Measurements from ENCODE around the gene UHRF1. TPM values are rescaled to one million over a fixed set of nuclear protein-coding genes. Genes with fewer than 3 reads are reported as not detected.

UHRF1 gene
- total and polyA plus RNA-seq, 2 of the 4 experiments (the other 2 are of a cell fraction), result 47.4 to 57.4 TPM

DNA sequence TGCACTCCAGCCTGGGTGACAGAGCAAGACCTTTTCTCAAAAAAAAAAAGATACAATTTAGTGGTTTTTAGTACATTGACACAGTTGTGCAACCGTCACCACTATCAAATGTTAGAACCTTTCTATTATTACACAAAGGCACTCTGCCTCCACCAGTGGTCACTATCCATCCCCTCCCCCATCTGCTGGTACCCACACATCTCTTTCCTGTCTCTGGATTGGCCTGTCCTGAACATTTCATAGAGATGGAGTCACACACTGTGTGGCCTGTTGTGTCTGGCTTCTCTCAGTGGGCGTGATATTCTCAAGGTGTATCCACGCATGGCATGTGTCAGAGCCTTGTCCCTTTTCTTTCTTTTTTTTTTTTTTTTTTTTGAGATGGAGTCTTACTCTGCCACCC, 70.8 kb downstream of the UHRF1 start:
- no TSS peak for BruUV-seq (replicated peaks)
- no peak overlapping the region for H3K4me2 ChIP-seq (ENCODE audit: low read depth, low read length)
- POLR2A ChIA-PET (ENCODE audit: unreplicated experiment), result no interaction called here

More for the DNA sequence above, 70.8 kb downstream of the UHRF1 start:
- no peak overlapping the region for H2AK9ac ChIP-seq (replicated peaks; ENCODE audit: low read depth, low read length, poor library complexity)
- no peak overlapping the region for H3K4ac ChIP-seq (ENCODE audit: low read depth, low read length)
- H2BK120ac ChIP-seq (ENCODE audit: low read depth, low read length), result no peak overlapping the region
- intact Hi-C loops (cut with micrococcal nuclease), result no loop called here
- no peak overlapping the region for H3K9ac ChIP-seq (ENCODE audit: low read depth, low read length)
- H3K27ac ChIP-seq (ENCODE audit: insufficient read depth, low read length), result no peak overlapping the region
- ATAC-seq (ENCODE audit: low read depth) (no peak), DNase-seq (no peak)
- no peaks in the 10 kb centered on the region for H3K27me3 ChIP-seq (ENCODE audit: control insufficient read depth, insufficient read depth, low read length)
- peaks cover 17 to 84% of the 10 kb centered on the region in 2 experiments for H3K79me1 ChIP-seq (ENCODE audit: low read depth in 1 of 2, low read length in 2 of 2)
- H3K23ac ChIP-seq (ENCODE audit: low read depth, low read length), result no peak overlapping the region
- in situ Hi-C loops (cut with MboI; ENCODE audit: low sequenced_read_pairs), result no loop called here
- no CpG with 5 or more reads among the region's 3 CpGs for WGBS, 2 experiments (ENCODE audit: extremely low coverage in 2 of 2, insufficient read length in 1 of 2)
- H4K20me1 ChIP-seq (ENCODE audit: insufficient read depth, low read length), result peaks cover 90% of the 10 kb centered on the region
- CTCF ChIA-PET, result no interaction called here
- H2AFZ ChIP-seq (replicated peaks; ENCODE audit: low read length, poor library complexity), result no peak overlapping the region
- no peak overlapping the region for H4K8ac ChIP-seq (ENCODE audit: low read depth in 2 of 2, low read length in 2 of 2)
- H2BK5ac ChIP-seq (ENCODE audit: low read depth, low read length, poor library complexity, severe bottlenecking), result no peak overlapping the region
- H3K9me1 ChIP-seq (ENCODE audit: insufficient read depth, low read length), result peaks cover 21% of the 10 kb centered on the region
- no peak overlapping the region for H2BK20ac ChIP-seq (ENCODE audit: low read depth, low read length)
- no peak overlapping the region for H2BK15ac ChIP-seq (ENCODE audit: low read depth, low read length)
- TF ChIP-seq POLR2A (IDR thresholded peaks at IDR 0.05; ENCODE audit: low read depth, low read length) (no peak), RAD21 (IDR thresholded peaks at IDR 0.05; ENCODE audit: low read length) (no peak), MAZ (IDR thresholded peaks at IDR 0.05; ENCODE audit: borderline replicate concordance, low read depth, low read length) (no peak), CEBPB (IDR thresholded peaks at IDR 0.05; ENCODE audit: low read depth, low read length) (no peak)
- H2AK5ac ChIP-seq (ENCODE audit: low read depth, low read length), result no peak overlapping the region
- H3K9me3 ChIP-seq (ENCODE audit: control insufficient read depth, insufficient read depth, low read length), result no peaks in the 10 kb centered on the region
- H3K36me3 ChIP-seq (ENCODE audit: control insufficient read depth, insufficient read depth, low read length), result peaks cover 6% of the 10 kb centered on the region; the same call in 1 of the 2 replicates
- no peak overlapping the region for H4K91ac ChIP-seq (ENCODE audit: insufficient read depth, low read depth, low read length)
- no peak overlapping the region for H3K56ac ChIP-seq (ENCODE audit: extremely low read depth, insufficient read depth, low read length)
- H3K4me1 ChIP-seq (ENCODE audit: control insufficient read depth, insufficient read depth, low read length), result peaks cover 26% of the 10 kb centered on the region
- no peak overlapping the region for H4K5ac ChIP-seq (ENCODE audit: low read depth, low read length)
- no peak overlapping the region for H3K14ac ChIP-seq (replicated peaks; ENCODE audit: low read depth, low read length)
- H3K18ac ChIP-seq (ENCODE audit: low read depth, low read length), result no peak overlapping the region
- dilution Hi-C loops (cut with HindIII; ENCODE audit: low sequenced_read_pairs, unreplicated experiment), result no loop called here
- no peak overlapping the region for H3K4me3 ChIP-seq (ENCODE audit: insufficient read depth, low read depth, low read length)
